GM18520 (cell line): ENCODE results near the gene SBK2.

Source experiments
- ATAC-seq: cut with Tn5 transposase; IDR thresholded peaks from one replicate; pipeline ENCODE4 v1.9.1; 2021; ENCODE audit not compliant: unreplicated experiment

SBK2 gene

GRCh38 chr19:55487924-55488687 is 48.8 kb downstream of the SBK2 start, which contains the start of gene SSC5D:
TSS of gene SSC5D (plus strand) at chr19:55488436. CDS start at chr19:55488590, 154 bp downstream.
- ATAC-seq: no peak

- ATAC-seq: no peak
Measured at GRCh38 chr19:55486971-55487923, 49.7 kb downstream of the SBK2 start.

DNA sequence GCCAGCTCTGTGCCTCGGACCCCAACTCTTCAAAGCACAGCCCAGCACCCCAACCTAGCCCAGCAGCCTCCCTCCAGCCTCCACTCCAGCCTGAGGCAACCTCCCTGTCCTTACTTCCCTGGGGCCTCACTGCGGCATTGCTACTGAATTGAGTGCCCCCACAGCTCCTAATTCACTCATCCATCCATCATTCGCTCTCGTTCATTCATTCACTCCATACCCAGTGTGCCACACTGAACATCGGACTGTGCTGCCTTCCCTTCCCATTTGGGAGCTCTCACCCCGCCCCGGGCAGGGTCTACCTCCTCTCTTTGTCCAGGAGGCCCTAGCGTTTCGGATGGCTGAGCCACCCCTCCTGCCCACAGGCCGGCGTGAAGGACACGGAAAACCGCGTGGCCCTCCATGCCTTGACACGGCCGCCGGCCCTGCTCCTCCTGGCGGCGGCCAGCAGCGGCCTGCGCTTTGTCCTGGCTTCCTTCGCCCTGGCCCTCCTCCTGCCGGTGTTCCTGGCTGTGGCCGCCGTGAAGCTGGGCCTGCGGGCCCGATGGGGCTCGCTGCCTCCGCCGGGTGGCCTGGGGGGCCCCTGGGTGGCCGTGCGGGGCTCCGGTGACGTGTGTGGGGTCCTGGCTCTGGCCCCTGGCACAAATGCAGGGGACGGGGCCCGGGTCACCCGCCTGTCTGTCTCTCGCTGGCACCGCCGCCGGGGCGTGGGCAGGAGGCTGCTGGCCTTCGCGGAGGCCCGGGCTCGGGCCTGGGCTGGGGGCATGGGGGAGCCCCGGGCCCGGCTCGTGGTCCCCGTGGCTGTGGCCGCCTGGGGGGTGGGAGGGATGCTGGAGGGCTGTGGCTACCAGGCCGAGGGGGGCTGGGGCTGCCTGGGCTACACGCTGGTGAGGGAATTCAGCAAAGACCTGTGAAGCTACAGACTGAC is 50.6 kb downstream of the SBK2 start:
- no peak for ATAC-seq

GRCh38 chr19:55485439-55486011 is 51.4 kb downstream of the SBK2 start:
- ATAC-seq: no peak

DNA sequence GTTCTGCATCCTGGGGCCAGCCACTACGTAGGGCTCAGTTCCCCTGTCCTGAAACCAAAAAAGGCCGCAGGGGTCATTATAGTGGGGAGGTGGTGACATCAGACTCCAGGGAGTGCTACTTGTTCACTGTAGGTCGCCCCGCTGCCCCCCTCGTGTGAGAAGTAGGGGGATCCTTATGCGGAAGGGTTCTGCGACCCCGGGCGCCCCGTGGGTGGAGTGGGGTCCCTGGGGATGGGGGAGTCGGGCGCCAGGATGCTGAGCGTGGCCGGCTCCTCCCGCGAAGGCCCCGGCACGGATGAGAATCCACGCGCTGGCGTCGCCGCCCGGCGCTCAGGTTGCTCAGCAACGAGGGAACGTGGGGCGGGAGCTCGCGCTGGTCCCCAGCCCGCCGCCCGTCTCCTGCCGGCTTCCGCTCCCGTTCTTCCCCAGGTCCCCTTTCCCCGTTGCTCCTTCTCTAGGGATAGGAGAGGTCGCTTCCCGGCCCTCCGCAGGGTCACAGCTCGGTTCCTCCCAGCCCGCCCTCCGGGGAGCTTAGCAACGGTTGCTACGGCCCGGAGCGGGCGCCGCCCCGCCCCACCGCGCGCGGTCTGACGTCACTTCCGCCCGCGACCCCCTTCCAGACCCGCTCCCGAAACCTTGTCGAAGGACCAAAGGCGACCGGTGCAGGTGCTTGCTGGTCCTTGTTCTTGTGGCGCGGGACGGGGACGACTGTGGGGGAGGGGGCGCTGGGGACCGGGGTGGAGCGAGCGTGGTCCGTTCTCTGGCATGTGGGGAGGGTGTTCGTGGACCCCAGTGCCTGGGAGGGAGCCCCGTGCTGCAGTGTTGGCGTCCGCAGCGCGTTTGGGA is 52.1 kb downstream of the SBK2 start, which contains the start of gene NAT14:
NAT14 (plus strand) TSS at position 596 of the 846 bp plus-strand sequence. CDS start 521 bp downstream, outside the sequence.
- no peak for ATAC-seq

DNA sequence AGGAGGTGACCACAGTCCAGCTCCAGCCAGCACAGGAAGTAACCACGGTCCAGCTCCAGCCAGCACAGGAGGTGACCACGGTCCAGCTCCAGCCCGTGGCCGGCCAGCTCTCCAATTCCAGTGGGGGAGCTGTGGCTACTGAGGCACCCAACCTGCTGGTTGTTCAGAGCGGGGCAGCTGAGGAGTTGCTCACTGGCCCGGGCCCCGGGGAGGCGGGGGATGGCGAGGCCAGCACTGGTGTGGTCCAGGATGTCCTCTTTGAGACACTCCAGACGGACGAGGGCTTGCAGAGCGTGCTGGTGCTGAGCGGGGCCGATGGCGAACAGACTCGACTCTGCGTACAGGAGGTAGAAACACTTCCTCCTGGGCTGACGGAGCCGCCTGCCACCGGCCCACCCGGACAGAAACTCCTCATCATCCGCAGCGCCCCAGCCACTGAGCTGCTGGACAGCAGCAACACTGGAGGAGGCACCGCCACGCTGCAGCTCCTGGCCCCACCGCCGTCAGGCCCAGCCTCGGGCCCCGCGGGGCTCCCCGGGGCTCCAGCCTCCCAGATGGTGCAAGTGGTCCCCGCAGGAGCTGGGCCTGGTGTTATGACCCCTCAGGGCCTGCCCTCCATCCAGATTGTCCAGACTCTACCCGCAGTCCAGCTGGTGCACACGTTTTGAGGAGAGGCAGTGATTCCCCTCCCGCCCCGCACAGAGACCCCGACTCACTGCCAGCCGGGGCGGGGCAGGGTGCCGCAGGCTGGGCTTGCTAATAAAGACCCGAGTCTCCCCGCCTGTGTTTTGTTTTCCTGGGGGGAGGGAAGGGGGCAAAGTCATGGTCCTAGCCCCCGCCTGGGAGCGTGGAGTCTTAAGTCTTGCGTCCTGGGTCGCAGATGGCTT is 53.0 kb downstream of the SBK2 start:
- ATAC-seq: no peak

GRCh38 chr19:55482967-55483705 is 53.8 kb downstream of the SBK2 start:
- no peak for ATAC-seq

DNA sequence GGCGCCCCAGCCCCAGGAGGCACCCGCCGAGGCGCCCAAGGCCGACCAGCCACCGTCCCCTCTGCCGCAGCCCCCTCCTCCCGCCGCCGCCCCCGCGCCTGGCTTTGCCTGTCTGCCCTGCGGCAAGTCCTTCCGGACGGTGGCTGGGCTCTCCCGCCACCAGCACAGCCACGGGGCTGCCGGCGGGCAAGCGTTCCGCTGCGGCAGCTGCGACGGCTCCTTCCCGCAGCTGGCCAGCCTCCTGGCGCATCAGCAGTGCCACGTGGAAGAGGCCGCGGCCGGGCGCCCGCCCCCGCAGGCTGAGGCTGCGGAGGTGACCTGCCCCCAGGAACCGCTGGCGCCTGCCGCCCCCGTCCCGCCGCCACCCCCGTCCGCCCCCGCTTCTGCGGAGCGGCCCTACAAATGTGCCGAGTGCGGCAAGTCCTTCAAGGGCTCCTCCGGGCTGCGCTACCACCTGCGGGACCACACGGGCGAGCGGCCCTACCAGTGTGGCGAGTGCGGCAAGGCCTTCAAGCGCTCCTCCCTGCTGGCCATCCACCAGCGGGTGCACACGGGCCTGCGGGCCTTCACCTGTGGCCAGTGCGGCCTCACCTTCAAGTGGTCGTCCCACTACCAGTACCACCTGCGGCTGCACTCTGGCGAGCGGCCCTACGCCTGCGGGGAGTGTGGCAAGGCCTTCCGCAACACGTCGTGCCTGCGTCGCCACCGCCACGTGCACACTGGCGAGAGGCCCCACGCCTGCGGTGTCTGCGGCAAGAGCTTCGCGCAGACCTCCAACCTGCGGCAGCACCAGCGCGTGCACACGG is 54.6 kb downstream of the SBK2 start:
- no peak for ATAC-seq

- ATAC-seq: no peak
Measured at GRCh38 chr19:55481794-55482155, 55.2 kb downstream of the SBK2 start.

DNA sequence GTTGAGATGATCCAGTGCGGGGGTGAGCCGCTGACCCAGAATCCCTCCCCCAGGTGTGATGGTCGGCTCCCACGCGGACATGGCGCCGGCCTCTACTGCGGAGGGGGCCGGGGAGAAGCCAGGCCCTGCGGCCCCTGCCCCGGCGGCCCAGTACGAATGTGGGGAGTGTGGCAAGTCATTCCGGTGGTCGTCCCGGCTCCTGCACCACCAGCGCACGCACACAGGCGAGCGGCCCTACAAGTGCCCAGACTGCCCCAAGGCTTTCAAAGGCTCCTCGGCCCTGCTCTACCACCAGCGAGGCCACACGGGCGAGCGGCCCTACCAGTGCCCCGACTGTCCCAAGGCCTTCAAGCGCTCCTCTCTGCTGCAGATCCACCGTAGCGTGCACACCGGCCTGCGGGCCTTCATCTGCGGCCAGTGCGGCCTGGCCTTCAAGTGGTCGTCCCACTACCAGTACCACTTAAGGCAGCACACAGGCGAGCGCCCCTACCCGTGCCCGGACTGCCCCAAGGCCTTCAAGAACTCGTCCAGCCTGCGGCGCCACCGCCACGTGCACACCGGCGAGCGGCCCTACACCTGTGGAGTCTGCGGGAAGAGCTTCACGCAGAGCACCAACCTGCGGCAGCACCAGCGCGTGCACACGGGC is 55.7 kb downstream of the SBK2 start:
- ATAC-seq: no peak

DNA sequence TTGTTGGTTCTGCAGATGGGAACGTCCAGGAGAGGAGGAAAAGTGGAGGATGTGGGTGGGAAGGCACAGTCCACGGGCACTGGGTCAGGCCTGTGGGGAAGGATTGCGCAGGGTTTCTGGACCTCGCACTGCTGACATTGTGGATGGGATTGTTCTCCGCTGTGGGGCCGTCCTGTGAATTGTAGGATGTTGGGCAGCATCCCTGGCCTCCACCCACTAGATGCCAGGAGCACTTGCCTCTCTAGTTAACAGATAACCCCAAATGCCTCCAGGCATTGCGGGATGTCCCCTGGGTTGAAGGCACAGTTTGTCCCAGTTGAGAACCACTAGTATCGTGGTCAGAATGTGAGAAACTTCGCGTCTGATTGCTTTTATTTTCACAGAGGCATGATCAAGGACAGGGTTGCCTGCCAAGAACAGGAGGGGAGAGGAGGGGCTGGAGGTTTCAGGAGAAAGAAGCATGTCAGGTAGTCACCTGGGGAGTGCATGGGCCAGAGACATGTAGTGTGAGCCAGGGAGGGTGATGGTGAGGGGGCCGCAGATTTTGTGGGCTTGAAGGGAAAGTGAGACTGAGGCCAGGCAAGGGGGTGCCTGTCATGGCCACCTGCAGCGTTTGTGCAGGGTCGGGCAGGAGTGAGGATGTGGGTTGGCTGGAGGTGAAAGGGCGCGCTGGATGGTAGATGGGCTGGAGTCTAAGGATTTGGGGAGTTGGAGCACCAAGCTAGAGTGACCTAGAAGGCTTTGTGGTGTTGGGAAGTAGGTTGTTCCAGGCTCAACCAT is 57.3 kb downstream of the SBK2 start:
- ATAC-seq: no peak

- no peak for ATAC-seq
Measured at GRCh38 chr19:55479045-55479444, 57.9 kb downstream of the SBK2 start.
